Brain pericyte (primary cell): ENCODE data around the gene INTS6.
"Not testable (repeated sequence)": the region's sequence is repeated elsewhere in the genome, so short reads cannot be mapped to it uniquely, and the experiment has no call there.

Source experiments
- DNase-seq: peaks from one replicate; pipeline ENCODE4 v3.0.0-alpha.2; 2012; ENCODE audit warnings: low read depth, low spot score

The INTS6 gene

GRCh38 chr13:51453959-51454703 is 1.3 kb upstream of the INTS6 start:
- DNase-seq = no peak

DNA sequence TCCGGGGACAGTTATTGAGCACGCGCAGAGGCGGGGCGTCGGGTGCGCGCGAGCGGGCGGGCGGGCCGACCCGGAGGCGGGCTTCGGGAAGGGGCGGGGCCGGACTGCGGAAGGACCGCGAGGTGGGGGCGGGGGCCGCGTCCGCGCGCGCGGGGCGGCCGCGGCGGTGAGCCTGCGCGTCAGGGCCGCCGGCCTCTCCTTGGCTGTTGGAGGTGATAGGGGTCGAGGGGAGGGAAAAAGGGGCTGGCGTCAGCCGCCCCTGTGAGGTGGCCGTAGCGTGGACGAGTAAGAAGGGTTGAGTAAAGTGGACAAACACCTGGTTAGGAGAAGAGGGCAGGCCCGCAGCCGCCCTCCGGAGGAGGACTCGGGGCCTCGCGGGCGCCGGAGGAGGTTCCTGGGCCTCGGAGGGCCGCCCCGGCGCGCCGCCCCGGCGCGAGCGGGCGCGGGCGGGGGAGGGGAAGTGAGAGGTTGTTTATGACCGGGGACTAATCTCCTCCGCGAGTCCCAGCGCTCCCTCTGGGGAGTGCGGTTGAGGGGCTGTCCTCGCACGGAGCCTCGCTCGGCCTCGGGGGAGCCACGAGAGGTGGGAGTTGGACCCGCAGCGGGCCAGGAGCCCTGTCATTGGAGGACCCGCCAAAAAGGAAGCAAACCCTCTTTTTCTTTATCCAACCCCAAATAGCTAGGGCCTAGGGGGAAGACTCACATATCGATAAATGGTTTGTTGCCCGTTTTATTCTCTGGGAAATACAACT is 547 bp upstream of the INTS6 start:
- DNase-seq = no peak

GRCh38 chr13:51451467-51452360 is 1.1 kb downstream of the INTS6 start:
- DNase-seq = no peak

DNA sequence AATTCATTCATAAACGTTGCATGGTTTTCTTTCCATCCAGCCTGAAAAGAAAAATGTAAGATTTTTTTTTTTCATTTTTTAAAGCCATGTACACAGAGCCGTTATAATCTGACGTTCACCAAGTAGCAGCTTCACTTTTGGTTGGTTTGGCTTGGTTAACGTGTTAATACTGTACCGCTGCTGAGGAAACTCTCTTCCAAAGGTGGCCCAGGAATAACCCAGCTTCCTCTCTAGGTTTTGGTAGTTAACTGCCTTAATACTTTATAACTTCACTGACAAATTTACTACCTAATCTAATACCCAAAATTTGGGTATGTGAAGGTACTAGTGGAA is 1.7 kb downstream of the INTS6 start:
- DNase-seq = no peak

- no peak for DNase-seq
Observed at GRCh38 chr13:51449018-51449417, 3.8 kb downstream of the INTS6 start.

GRCh38 chr13:51444922-51445321 is 7.9 kb downstream of the INTS6 start:
- DNase-seq = no peak

- no peak for DNase-seq
Observed at GRCh38 chr13:51440381-51440780, 12.5 kb downstream of the INTS6 start.

- no peak for DNase-seq
Observed at GRCh38 chr13:51437550-51438127, 15.2 kb downstream of the INTS6 start.

GRCh38 chr13:51435002-51435578 is 17.7 kb downstream of the INTS6 start:
- DNase-seq = no peak

GRCh38 chr13:51432576-51432975 is 20.3 kb downstream of the INTS6 start:
- DNase-seq = no peak

GRCh38 chr13:51426982-51427381 is 25.9 kb downstream of the INTS6 start:
- DNase-seq = no peak

DNA sequence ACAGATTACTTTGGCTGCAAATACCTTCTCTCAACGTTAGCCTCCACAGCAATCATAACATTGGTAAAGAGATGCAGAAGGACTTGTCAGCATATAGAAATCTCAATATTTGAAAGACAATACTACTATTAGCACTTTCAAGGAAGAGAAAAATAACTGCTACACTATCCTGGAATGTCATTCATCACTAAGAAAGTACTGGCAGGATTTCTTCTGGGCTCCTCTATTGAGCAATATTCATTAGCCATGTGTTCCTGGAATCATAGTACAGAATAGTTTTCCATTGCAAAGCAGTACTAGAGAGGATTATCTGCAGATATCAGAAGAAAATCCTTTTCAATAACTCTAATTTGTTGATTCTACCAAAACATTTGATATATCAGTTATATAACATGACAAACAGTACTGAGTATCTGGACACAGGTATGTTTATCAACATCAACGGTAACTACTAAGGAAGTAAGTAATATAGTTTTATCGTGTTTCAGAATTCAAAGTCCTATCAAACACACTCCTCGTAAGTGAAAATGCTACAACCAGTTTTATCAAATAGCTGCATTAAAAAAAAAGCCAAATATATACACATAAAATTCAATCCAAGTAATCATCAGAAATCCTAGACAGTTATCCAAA is 27.3 kb downstream of the INTS6 start:
- DNase-seq = no peak

DNA sequence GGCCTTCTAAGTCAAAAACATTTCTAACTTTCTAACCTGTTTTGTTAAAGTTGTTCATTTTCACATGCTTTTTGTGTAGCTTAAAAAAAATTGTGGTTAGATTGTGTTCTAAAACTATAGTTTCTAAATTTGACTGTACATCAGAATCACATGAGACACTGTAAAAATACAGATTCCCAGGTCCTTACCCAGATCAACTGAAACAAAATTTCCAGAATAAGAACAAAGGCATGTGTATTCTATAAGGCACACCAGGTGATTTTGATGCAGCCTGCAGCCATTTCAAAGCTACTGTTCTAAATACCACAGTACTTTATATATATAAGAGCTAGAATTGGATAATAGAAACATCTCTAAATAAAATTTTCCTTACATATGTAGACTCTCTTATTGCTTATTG is 29.1 kb downstream of the INTS6 start:
- DNase-seq = no peak

- no peak for DNase-seq
Observed at GRCh38 chr13:51422484-51422883, 30.4 kb downstream of the INTS6 start.

- no peak for DNase-seq
Observed at GRCh38 chr13:51420681-51421490, 31.9 kb downstream of the INTS6 start.

GRCh38 chr13:51419001-51419636 is 33.7 kb downstream of the INTS6 start:
- DNase-seq = no peak

DNA sequence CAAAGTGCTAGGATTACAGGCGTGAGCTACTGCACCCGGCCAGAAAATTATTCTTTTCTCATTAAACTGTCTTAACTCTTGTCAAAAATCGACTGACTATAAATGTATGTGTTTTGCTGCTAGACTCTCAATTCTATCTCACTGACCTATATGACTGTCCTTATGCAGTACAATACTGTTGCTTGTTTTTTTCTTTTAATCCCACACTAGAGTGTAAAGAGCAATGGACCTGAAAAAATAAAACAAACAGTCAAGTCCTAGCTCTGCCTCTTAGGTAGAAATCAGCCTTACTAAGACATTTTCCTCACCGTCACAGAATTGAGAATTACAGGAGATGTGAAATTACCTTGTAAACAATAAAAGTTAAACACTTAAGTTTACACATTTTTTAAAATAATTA is 35.1 kb downstream of the INTS6 start:
- DNase-seq = no peak

DNA sequence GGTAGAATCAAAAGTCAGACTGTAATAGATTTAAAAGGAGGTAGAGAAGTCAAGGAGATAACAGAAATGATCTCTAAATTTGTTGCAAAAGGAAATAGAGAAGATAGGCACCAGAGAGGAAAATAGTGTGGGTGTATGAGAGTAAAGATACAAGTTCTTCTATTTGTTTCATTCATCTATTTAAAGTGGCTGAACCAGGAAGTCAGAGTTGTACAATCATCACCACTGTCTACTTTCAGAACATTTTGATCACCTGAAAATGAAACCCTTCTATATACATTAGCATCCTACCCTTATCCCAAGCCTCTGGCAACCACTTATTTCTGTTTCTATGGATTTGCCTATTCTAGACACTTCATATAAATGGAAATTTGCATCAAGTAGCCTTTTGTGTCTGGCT is 36.7 kb downstream of the INTS6 start:
- no peak for DNase-seq

GRCh38 chr13:51415339-51415738 is 37.5 kb downstream of the INTS6 start:
- not testable (repeated sequence) for DNase-seq

GRCh38 chr13:51412431-51412830 is 40.4 kb downstream of the INTS6 start:
- no peak for DNase-seq
